Esophagus mucosa (tissue), 1 donor: ENCODE results near the gene OXSR1. TPM values are rescaled to one million over a fixed set of nuclear protein-coding genes. Genes with fewer than 3 reads are reported as not detected.
A peak's percentile ranks its signal among the peaks of the same experiment; 100 is the strongest.
"Not testable (repeated sequence)": the region's sequence is repeated elsewhere in the genome, so short reads cannot be mapped to it uniquely, and the experiment has no call there.

ENCODE experiments used
- ATAC-seq: fragments of 200-7000 bp; cut with Tn5 transposase; one replicate; pipeline ENCODE4 v1.9.1; 2020
- total RNA-seq: library from RNA; stranded (reverse); gene quantifications from one replicate; pipeline ENCODE4 v1.2.4, GENCODE V29; 2023
- donor health status: DM: yes; HTN: yes; CAD: no.

OXSR1 gene
- total RNA-seq, 1 donor from 2014 or later: 39.6 TPM

DNA sequence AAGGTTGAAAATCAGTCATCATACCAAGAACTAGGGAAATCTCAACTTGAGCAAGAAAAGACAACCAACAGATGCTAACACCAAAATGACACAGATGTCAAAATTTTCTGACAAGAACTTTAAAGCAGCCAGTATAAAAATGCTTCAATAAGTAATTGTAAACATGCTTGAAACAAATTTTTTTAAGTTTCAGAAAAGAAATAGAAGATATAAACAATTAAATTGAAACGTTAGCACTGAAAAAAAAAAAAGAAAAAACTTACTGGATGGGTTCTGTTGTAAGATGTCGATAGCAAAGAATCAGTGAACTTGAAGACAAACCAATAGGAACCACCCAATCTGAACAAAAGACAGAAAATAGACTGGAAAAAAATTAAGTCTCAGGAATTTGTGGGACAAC is 18.8 kb upstream of the OXSR1 start:
- ATAC-seq: no peak

DNA sequence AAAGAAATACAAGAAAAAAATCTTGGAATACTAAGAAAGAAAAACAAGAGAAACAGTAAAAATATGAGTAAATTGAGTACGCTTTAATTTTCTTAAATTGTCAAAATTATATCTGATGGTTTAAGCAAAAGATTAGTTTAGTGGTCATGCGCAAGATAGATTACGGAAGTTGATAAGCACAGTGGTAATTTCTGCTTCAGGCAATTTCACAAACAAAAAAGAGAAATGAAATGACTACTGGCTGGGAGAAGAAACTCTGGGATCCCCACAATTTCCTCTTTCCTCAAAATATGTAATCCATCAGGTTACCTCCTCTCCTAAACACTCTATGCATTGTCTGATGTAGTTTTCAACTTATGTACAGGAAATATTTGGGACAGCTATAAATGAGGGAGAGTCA is 17.9 kb upstream of the OXSR1 start:
- ATAC-seq: no peak

DNA sequence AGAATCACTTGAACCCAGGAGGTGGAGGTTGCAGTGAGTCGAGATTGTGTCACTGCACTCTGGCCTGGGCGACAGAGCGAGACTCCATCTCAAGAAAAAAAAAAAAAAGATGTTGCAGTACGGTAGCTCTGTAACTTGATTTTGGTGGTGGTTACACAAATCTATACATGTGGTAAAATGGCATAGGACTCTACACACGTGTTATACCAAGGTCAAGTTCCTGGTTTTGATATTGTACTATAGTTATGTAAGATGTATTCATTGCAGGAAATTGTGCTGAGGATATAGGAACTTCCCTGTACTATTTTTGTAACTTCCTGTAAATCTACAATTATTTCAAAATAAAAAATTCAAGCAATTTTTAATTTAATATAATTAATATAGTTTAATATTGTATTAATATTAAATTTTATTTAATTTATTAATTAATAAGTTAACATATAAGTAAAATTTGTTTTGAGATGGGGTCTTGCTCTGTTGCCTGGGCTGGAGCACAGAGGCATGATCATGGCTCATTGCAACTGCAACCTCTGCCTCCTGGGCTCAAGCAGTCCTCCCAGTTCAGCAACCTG is 16.9 kb upstream of the OXSR1 start:
- ATAC-seq: peak; percentile 16

DNA sequence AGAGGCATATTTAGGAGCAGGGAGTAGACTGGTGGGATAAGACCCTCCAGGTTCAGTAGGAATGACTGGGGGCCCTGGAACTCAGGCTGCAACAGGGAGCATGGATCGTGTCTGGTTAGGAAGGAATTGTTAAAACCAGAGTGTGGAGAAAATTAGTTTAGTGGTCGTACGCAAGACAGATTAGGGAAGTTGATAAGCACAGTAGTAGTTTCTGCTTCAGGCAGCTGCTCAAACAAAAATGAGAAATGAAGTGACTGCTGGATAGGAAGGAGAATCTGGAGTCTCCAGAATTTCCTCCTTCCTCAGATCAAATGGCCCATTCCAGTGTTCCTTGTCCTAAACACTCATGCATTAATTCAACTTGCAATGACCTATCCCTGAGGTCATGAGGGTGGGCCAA is 15.6 kb upstream of the OXSR1 start:
- no peak for ATAC-seq

DNA sequence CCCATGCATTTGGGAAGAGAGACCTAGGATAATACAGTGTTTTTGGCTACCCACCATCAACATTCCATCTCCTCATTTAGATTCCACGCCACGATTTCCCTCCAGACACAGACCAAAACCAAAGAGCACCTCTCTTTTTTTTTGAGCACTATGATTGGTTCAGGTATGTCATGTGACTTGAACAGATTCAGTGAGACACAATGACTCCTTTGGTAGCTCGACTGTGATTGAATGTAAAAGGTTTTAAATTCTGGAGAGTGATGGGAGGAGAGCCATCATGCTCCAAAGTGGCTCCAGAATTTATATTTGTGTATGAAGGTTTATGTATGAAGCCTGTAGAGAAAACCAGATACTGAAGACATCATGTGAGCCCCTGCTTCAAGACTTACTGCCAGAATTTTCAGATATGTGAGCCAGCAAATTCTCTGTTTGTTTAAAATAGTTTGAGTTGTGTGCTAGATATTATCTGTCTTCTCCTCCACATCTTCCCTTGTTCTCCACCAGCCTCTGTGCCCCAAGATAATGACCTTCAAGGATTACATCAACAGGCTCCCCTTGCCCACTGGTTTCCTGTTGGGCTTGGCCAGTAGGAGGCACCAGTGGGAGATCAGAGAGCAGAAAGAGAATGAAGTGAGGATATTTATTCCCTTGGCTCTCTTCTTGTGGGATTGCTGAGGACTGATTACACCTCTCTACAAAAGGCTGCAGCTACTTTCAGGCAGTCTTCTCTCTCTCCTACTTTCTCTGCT is 14.4 kb upstream of the OXSR1 start:
- ATAC-seq: no peak

DNA sequence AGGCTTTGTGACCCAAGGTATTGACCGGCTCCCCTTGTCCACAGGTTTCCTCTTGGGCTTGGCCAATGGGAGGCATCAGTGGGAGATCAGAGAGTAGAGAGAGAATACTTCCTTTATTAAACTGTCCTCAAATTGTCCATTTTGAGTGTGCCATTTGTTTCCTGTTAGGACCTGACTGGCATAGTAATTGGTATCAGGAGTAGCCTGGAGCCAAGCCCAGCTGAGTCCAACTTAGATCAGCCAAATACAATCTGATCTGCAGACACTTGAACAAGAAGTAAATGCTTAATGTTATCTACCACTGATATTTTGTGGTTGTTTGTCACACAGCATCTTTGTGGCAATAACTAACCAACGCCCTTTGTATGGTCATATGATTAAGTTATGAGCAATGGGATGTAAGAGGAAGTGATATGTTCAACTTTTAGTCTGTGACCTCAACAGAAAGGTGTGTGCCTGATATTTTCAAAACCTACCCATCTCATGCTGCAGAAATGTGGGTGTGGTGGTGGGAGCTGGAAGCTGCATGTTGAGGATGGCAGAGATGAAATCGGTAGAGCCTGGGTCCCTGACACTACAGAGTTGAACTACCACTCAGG is 13.6 kb upstream of the OXSR1 start:
- peak; percentile 75 for ATAC-seq

DNA sequence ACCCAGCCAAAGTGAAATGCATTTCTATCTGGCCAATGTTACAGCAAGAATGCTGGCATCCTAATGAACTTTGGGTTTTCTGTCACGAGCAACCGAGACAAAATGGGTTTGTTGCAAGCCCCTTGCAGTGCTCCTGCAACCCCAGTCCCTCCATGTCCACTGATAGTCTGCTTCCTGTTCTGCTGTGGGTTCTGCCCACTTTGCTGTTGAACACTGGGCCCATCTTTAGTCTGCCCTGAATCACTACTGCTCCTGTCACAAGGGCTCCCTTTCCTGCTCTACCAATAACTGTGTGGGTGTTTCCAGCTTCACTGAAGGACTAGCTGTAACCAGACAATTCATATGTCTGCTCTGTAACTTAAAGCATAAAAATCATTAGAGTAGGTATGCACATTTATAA is 12.7 kb upstream of the OXSR1 start:
- peak; percentile 12 for ATAC-seq

DNA sequence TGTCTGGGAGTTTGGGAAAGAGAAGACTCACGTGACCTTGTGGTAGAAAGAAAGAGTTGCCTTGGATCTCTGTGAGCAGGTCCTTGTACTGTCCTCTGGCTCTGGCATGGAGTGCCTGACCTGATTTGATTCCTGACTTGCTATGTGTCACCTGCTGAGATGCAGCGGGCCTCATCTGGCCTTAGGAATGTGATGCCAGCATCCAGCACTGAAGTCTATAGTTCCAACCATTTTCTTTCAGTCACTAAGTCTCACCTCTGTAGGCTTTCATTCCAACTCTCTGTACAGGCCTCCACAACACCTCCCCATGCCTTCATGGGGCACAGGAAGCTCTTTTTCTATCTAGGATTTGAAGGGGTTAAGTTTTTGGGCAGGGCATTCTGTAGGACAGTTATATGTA is 12.1 kb upstream of the OXSR1 start:
- peak; percentile 27 for ATAC-seq

DNA sequence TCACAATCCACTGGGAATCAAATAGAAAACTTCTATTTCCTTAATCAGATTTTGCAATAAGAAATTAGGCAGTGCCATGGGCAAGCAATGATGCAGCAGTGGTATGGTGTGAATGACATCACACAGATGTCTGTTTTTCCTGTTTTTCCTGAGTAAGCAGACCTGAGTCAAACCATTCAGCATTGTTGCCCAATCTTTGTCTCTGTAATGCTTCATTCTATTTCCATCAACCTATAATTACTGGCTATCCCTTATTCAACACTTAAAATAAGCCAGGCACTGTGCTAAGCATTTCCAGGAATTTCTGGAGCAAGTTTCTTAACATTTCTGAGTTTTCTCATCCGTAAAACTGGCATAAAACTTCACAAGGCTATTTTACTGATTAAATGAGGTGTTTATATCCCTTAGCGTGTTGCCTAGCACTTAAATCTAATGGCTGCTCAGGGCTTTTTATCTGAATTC is 11.3 kb upstream of the OXSR1 start:
- peak; percentile 90 for ATAC-seq

DNA sequence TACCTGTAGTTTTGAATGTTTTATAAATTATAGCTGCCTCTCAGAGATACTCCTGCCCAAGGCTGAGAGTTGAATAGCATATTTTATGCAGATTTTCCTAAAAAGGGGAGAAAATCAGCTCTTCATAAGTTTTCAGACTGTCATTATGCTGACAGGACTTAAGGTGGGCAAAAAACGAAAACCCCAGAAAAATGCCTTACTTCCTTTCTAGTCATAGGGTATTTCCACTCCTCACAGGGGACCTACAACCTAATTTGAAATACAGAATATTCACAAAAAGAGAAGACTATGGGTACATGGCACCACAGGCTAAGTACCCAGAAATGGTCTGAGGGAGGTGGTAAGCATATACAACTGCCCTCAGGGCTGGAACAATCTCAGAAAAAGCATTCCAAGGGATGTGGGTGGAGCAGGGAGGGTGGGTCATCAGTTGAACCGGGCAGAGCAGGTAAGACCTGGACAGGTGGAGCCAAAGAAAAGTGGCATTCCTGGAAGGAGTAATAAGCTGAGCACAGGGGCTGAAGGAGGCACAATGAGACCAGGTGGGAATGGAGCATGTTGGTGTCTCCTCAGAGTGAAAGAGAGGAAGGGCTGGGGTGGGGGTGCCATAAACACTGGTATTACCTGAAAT is 10.6 kb upstream of the OXSR1 start:
- peak; percentile 75 for ATAC-seq

DNA sequence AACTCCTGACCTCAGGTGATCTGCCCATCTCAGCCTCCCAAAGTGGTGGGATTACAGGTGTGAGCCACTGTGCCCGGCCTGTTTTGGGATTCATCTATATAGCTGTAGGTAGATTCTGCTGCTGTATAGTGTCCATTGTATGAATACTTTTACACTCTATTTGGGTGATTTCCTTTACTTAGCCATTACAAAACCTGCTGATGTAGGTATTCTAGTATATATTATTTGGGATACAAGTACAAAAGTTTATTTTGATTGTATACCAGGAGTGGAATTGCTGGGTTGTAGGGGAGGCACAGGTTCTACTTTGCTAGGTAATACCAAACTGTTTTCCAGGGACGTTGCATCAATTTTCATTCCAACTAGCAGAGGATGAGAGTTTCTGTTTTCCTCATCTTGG is 9.5 kb upstream of the OXSR1 start:
- no peak for ATAC-seq

DNA sequence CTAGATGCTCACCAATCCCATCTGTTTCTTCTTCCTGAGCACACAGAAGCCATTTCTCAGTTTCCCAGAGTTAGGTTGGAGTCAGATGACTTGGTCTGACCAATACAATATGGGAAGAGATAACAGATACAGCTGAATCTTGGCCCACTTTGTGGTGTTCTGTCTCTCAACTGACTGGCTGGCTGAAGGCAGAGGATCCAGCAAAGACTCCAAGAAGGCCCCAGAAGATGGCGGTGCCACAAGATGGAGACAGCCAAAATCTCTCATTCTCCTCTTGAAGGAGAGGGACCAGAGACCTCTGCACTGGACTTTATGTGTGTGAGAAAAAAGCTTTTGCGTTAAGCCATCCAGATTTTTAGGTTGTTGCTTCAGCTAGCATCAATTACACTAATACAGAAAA is 8.2 kb upstream of the OXSR1 start:
- ATAC-seq: no peak

DNA sequence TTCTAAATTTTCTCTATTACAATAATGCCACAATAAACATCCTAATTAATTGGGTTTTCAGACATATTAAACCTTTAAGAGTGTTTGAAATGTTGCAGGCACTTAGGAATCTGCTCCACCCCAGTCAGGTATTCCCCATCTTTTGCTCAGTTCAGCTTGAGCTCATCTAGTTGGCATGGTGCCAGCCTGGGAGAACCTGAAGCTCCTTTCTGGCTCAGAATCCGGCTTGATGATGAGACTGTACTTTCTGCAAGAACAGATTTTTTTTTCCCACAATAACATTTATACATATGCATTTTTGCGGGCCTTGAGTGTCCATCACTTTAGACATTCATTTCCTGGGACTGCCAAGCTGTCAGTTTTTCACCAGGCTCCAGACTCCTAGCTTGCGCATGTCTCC is 7.7 kb upstream of the OXSR1 start:
- ATAC-seq: no peak

DNA sequence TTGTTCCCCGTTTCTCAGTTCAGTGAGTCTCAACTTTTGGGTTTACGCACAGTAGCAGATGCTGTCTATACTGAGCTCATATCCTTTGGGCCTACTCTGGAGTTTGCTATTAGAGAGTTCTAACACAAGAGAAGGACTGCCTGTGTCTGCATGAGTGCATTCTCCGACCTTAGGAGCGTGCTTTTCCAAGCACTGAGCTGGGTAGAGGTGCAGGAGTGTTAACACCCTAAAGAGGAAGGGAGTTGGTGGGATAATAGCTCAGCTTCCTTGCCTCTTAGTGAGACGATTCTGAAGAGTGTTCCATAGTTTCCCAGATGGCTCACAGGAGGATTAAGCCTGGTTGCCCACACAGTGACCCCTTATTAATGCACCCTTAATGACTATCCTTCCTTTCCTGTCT is 6.9 kb upstream of the OXSR1 start:
- ATAC-seq: no peak

DNA sequence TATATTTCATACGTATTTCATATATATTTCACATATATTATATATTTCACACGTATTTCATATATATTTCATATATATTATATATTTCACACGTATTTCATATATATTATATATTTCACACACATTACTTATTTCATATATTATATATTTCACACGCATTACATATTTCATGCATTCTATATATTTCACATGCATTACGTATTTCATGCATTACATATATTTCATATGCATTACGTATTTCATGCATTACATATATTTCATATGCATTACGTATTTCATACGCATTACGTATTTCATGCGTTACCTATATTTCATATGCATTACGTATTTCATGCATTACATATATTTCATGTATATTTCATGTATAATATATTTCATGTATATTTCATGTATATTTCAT is 4.6 kb upstream of the OXSR1 start:
- not testable (repeated sequence) for ATAC-seq

DNA sequence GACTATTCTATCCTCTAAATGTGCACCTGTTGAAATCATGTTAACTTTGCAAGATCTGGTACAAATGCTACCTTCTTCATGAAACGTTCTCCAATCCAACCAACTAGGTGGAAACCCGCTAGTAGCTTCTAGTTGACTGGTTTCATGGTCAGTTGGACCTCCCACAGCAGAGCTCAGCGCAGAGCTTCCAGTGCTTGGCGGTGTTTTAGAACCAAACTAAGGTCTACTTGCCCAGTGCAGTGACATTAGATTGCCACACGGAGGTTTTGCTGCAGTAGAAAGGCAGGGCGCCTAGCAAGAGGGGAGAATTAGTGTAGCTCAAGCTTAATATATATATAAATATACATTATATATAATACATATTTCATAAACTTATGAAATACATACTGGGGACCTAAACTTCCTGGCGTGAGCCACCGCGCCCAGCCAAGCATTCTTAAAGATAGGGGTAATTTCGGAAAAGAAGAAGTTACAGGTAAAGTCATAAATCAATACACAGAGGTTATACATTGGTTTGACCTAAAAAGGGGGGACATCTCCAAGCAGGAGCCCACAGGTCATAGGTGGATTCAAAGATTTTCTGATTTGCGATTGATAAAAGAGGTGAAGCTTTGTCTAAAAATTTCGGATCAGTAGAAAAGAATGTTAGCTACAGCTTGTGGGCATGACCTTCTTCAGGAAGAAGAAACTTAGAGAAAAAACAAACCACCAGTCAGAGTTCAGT is 2.1 kb upstream of the OXSR1 start:
- ATAC-seq: no peak

DNA sequence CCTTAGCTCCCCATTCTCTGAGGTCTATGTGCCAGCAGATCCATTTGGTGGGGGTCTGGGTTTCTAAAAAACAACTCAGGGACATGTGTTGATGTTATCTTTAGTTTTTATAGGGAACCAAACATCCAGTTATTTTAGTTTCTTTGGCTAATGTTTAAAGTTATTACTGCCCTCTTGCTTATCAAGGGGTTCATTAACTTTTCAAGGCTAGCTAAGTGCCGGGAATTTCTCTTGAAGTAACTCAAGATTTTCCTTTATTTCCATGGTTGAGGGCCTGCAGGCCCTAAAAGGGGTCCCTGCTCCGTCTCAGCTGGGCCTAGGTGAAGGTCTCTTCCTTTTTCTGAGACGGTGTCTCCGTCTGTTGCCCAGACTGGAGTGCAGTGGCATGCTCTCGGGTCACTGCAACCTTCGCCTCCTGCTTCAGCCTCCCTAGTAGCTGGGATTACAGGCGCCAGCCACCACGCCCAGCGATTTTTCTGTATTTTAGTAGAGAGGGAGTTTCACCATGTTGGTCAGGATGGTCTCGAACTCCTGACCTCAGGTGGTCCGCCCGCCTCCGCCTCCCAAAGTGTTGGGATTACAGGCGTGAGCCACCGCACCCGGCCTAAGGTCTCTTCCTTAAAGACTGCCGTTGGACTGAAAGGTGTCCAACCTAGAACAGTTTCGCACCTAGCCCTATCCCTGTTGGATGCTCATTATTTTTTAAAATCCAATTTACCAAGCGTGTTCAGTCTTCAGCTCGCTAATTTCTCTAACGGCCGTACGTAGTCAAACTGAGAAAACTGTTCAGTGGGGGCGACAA is 1.3 kb upstream of the OXSR1 start:
- ATAC-seq: no peak

DNA sequence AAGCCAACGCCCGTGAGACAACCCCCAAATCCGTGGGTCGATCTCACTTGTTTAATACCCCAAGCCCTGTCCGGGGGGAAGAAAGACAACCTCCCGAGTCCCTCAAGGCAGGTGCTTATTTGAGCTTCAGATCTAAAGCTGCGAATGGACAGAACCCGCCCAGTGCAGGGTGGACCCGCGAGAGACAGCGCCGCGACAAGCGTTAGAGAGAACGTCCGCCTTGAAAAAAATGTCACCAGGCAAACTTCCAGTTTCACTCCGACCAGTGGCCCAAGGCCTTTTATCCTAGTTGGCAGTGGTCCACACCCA is 740 bp upstream of the OXSR1 start:
- ATAC-seq: no peak

DNA sequence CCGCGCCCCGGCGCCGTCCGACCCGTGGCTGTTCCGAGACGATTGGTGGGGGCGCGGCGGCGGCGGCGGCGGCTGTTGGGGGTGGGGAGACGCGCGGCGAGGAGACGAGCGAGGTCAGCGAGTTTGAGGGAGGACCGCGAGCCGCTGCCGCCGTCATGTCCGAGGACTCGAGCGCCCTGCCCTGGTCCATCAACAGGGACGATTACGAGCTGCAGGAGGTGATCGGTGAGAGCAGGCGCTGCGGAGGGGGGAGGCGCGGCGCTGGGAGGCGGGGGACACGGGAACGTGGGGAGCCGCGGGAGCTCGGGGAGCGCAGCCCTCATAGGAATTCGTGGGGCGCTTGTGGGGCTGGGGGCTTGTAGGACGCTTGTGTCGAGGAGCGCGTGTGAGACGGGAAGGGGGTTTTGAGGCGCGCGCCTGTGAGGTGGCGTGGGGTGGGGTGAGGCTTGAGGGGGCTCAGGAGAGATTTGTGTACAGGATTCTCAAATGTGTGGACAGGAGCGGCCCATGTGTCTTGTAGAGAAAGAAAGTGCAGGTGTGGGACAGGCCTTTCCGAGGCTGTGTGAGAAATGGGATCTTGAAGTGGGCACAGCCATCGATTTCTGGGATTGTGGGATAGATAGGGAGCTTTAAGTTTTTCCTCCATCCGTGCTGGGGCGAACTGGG is 518 bp downstream of the OXSR1 start:
- peak; percentile 33 for ATAC-seq

DNA sequence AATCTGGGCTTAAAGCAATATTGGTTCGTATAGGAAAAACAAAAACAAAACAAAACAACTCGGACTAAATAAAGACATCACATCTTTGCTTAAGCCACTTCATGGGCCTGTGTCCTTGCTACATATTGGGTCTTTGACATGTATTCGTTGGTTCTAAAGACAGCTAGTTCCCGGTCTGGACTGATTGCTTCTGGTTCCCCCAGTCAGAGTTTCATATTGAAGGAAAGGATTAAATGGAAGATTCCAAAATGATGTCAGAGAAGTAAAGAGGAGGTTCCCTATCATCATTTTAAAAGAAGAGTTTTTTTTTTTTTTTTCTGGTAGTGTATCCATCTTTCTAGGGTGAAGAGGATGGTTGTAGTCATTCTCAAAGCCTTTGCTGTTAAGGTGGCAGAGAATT is 2.3 kb downstream of the OXSR1 start:
- no peak for ATAC-seq

DNA sequence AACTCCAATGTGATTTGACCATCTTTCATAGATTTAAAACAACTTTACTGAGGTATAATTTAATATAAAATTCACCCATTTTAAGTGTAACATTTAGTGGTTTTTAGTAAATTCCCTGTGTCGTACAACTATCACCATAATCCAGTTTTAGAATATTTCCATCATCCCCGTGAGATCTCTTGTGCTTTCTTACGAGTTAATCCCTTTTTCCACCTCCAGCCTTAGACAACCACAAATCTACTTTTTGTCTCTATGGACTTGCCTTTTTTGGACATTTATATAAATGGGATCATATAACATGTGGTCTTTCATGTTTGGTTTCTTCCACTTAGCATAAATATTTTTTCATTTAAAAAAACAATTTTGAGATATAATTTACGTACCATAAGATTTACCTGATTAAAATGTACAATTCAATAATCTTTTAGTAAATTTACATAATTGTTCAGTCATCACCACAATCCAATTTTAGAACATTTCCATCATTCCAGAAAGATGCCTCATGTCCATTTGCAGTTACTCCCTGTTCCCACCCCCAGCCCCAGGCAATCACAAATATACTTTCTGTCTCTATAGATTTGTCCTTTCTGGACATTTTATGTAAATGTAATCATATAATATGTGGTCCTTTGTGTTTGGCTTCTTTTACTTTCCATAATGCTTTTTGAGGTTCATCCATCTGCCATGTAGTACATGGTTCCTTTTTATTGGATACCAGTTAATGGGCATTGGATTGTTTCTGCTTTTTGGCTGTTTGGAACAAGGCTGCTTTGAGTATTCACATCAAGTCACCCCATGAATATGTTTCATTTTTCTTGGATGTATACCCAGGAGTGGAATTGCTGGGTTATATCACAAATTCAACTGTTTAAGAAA is 3.1 kb downstream of the OXSR1 start:
- ATAC-seq: no peak
